A673 (cell line): Measurements from ENCODE around the gene KRTAP9-8.
"Not testable (repeated sequence)": the region's sequence is repeated elsewhere in the genome, so short reads cannot be mapped to it uniquely, and the experiment has no call there.

Experiments used
- CTCF ChIP-seq: fragments of 300-800, 200-600 bp; sonication (generic); conservative IDR thresholded peaks from 2 replicates; pipeline ENCODE4 v1.5.1; 2017; ENCODE audit warnings: low read depth, mild to moderate bottlenecking, antibody characterized with exemption, low read length, moderate library complexity, mixed read lengths
- EZH2 ChIP-seq: fragments of 200-600 bp; sonication (generic); IDR thresholded peaks from 2 replicates; pipeline ENCODE4 v1.6.1; 2017; ENCODE audit warnings: borderline replicate concordance, low read depth, mild to moderate bottlenecking, mixed read lengths, antibody characterized with exemption, low read length; ENCODE audit not compliant: poor library complexity, severe bottlenecking

DNA sequence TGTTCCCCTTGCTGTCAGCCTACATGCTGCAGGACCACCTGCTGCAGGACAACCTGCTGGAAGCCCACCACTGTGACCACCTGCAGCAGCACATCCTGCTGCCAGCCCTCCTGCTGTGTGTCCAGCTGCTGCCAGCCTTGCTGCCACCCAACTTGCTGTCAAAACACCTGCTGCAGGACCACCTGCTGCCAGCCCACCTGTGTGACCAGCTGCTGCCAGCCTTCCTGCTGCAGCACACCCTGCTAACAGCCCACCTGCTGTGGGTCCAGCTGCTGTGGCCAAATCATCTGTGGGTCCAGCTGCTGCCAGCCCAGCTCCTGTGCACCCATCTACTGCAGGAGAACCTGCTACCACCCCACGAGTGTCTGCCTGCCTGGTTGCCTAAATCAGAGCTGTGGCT lies 33.5 kb downstream of the KRTAP9-8 start:
- not testable (repeated sequence) for TF ChIP-seq EZH2, CTCF
